ENCODE results near the gene JMJD8. TPM values are rescaled to one million over a fixed set of nuclear protein-coding genes. Genes with fewer than 3 reads are reported as not detected.

The JMJD8 gene
- total and polyA plus RNA-seq, 12 donors, result 50.8 to 137 (median 93.1) TPM

DNA sequence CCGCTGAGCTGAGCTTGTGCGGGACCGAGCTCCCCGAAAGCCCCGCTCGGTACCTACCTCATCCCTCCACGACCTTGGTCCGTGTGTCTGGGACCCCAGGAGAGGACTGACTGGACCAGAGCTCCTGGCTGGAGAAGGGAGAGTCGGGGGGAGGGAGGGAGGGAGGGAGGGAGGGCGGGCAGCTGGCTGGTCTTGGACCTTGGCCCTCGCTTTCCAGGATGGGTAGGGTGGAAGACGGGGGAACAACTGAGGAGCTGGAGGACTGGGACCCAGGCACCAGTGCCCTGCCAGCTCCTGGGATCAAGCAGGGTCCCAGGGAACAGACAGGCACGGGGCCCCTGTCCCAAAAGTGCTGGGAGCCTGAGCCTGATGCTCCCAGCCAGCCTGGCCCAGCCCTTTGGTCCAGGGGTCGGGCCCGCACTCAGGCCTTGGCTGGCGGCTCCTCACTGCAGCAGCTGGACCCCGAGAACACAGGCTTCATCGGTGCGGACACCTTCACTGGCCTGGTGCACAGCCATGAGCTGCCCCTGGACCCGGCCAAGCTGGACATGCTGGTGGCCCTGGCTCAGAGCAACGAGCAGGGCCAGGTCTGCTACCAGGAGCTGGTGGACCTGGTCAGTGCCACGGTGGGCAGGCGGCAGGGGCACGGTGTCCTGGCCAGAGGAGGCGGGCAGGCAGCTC lies 8.1 kb downstream of the JMJD8 start:
- no peaks in the 10 kb centered on the region for H3K9me3 ChIP-seq (replicated peaks in 1 of 3)
- H3K27ac ChIP-seq, result peak overlapping the region in 1 of 5 donors; percentile 77
- H3K4me3 ChIP-seq, result peak overlapping the region in 1 of 4 donors; percentile 51
- DNase-seq, result no peak
- peaks cover 0 to 27% of the 10 kb centered on the region in 2 donors for H3K36me3 ChIP-seq (replicated peaks in 1 of 2)
- H3K4me1 ChIP-seq (replicated peaks in 1 of 2), result peaks cover 17 to 19% of the 10 kb centered on the region in 2 donors
- no peaks in the 10 kb centered on the region for H3K27me3 ChIP-seq
- 19 to 48% (median 32%) methylated on average over 3 to 25 of the region's 25 CpGs for WGBS, 4 donors
- intact Hi-C loops (cut with DNase I), result no loop called here
- TF ChIP-seq POLR2A (IDR thresholded peaks at IDR 0.05), result no peak
- no peak for TF ChIP-seq CTCF (IDR thresholded peaks at IDR 0.05)

DNA sequence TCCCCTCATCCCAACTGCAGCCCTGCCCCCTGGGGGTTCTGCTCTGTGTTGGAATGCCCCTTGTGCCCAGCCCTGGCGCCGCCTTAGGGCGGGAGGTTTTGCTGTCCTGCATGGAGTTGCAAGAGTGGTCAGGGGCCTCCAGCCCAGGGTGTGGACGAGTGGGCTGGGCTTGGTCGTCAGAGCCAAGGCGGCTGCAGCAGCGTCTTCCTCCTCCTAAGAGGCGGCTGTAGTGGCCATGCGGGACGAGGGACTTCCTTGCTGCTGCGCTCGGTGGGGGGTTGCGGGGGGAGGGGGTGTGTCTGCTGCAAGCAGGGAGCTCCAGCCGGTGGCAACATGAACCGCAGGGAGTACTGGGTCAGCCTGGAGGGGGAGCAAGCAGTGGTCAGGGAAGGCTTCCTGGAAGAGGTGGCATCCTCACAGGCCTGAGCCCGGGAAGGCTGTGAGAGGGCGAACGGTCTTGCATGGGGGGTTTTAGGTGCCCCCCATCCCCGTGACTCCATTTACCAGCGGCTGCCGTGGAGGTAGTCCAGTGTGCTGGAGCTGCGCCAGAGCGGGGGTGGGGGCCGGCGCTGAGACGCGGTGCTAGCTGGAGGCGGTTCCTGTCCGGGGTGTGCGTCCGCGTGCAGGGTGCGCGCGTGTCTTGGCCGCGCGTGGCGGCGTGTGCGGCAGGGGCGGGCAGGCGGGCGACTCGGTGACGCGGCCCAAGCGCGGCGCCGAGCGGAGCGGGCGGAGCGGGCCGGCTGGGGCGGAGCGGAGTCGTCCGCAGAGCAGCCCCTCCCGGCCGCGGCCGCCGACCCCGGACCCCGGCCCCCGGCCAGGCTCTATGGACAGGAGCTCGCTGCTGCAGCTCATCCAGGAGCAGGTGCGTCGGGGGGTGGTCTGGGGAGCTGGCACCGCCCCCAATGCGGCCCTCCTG lies 8.9 kb downstream of the JMJD8 start, which contains the start of gene RHBDL1:
Gene RHBDL1, plus strand, starts transcription at position 704 of the 916 bp plus-strand sequence. Its CDS starts 120 bp downstream, at position 824.
- TF ChIP-seq POLR2A (IDR thresholded peaks at IDR 0.05) (no peak), CTCF (IDR thresholded peaks at IDR 0.05) (peak in 1 of 6 experiments; percentile 17)
- peak within 1 kb of the TSS in 1 of 4 donors; percentile 51 for H3K4me3 ChIP-seq
- no peaks in the 10 kb centered on the region for H3K27me3 ChIP-seq
- no peaks in the 10 kb centered on the region for H3K9me3 ChIP-seq (replicated peaks in 1 of 3)
- intact Hi-C loops (cut with DNase I), result no loop called here
- peaks cover 13 to 15% of the 10 kb centered on the region in 2 donors for H3K4me1 ChIP-seq (replicated peaks in 1 of 2)
- peaks cover 0 to 35% of the 10 kb centered on the region in 2 donors for H3K36me3 ChIP-seq (replicated peaks in 1 of 2)
- 5 to 6% methylated on average over 60 to 73 of the region's 73 CpGs; no CpG with 5 or more reads in 2 of the 4 donors for WGBS, 4 donors
- peak in 2 of 7 donors; percentile 61 to 62 for DNase-seq
- H3K27ac ChIP-seq, result peak within 1 kb of the TSS in 3 of 5 donors; percentile 47 to 77 (median 50)

DNA sequence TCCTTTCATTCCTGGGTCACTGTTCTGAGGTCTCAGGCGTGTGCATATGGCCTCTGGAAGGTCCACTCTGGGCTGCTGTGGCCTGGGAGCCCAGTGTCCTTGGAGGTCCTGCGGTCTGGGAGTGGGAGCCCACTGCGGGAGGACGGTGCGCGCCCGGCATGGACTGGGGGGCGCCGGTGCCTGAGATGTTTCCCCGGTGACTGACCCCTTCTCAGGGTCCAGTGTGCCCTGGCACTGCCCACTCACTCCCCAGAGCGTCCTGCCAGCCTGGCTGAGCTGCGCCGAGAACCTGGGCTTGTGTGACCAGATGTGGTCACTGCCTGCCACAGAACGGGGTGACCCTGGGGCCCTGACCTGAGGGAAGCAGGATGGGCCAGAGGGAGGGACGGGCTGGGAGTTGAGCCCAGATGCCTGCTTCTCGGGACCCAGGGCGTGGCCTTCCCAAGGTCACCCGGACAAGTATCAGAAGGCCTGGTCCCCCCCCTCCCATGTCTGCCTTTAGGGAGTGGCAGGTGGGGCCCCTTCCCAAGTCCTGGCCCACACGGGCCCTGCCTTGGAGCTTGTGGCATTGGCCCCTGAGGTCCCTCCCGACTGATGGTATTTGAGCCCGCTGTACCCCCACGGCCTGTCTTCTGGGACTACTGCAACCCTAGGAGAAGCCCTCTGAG lies 9.8 kb downstream of the JMJD8 start:
- Histone ChIP-seq H3K27me3 (no peaks in the 10 kb centered on the region), H3K27ac (peak overlapping the region in 3 of 5 donors; percentile 49 to 77 (median 50)), H3K9me3 (replicated peaks in 1 of 3) (no peaks in the 10 kb centered on the region), H3K36me3 (replicated peaks in 1 of 2) (peaks cover 0 to 44% of the 10 kb centered on the region in 2 donors), H3K4me1 (replicated peaks in 1 of 2) (peaks cover 15 to 16% of the 10 kb centered on the region in 2 donors), H3K4me3 (no peak overlapping the region)
- no peak for TF ChIP-seq POLR2A (IDR thresholded peaks at IDR 0.05)
- no peak for TF ChIP-seq CTCF (IDR thresholded peaks at IDR 0.05)
- WGBS, 4 donors, result 50 to 60% (median 55%) methylated on average over 9 to 22 of the region's 22 CpGs
- DNase-seq, result peak in 4 of 7 donors; percentile 80 to 86 (median 82)
- intact Hi-C loops (cut with DNase I), result no loop called here

All from adrenal gland (tissue), 12 donors.